ACC112 (cell line): ENCODE data around the gene SAMD11.
"Not testable (repeated sequence)": the region's sequence is repeated elsewhere in the genome, so short reads cannot be mapped to it uniquely, and the experiment has no call there.

Experiments used
- H2AFZ ChIP-seq: fragments of 200-600 bp; sonication (generic); one replicate; pipeline ENCODE4 v1.6.0; 2017; ENCODE audit warnings: antibody characterized with exemption, low read length; ENCODE audit not compliant: unreplicated experiment
- H3K27ac ChIP-seq: fragments of 200-600 bp; sonication (generic); 2 replicates; pipeline ENCODE4 v1.5.1; 2014; ENCODE audit warnings: low read depth, mild to moderate bottlenecking, antibody characterized with exemption, low read length, moderate library complexity
- H3K27me3 ChIP-seq: fragments of 200-600 bp; sonication (generic); 2 replicates; pipeline ENCODE4 v1.6.1; 2014; ENCODE audit warnings: mild to moderate bottlenecking, antibody characterized with exemption, low read length, moderate library complexity, mixed read lengths; ENCODE audit not compliant: insufficient read depth
- H3K36me3 ChIP-seq: fragments of 200-600 bp; sonication (generic); 2 replicates; pipeline ENCODE4 v1.6.1; 2016; ENCODE audit warnings: mild to moderate bottlenecking, antibody characterized with exemption, low read length, moderate library complexity, mixed read lengths; ENCODE audit not compliant: insufficient read depth
- H3K4me1 ChIP-seq: fragments of 200-600 bp; sonication (generic); one replicate; pipeline ENCODE4 v1.6.1; 2016; ENCODE audit warnings: low read length, mixed read lengths; ENCODE audit not compliant: insufficient read depth, unreplicated experiment, control insufficient read depth
- H3K4me3 ChIP-seq: fragments of 200-600 bp; sonication (generic); 2 replicates; pipeline ENCODE4 v1.5.1; 2014; ENCODE audit warnings: mild to moderate bottlenecking, low read depth, low read length
- H3K79me2 ChIP-seq: fragments of 200-600 bp; sonication (generic); one replicate; pipeline ENCODE4 v1.6.0; 2016; ENCODE audit warnings: low read length; ENCODE audit not compliant: control insufficient read depth, unreplicated experiment, insufficient read depth

SAMD11 gene, protein sequence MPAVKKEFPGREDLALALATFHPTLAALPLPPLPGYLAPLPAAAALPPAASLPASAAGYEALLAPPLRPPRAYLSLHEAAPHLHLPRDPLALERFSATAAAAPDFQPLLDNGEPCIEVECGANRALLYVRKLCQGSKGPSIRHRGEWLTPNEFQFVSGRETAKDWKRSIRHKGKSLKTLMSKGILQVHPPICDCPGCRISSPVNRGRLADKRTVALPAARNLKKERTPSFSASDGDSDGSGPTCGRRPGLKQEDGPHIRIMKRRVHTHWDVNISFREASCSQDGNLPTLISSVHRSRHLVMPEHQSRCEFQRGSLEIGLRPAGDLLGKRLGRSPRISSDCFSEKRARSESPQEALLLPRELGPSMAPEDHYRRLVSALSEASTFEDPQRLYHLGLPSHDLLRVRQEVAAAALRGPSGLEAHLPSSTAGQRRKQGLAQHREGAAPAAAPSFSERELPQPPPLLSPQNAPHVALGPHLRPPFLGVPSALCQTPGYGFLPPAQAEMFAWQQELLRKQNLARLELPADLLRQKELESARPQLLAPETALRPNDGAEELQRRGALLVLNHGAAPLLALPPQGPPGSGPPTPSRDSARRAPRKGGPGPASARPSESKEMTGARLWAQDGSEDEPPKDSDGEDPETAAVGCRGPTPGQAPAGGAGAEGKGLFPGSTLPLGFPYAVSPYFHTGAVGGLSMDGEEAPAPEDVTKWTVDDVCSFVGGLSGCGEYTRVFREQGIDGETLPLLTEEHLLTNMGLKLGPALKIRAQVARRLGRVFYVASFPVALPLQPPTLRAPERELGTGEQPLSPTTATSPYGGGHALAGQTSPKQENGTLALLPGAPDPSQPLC

DNA sequence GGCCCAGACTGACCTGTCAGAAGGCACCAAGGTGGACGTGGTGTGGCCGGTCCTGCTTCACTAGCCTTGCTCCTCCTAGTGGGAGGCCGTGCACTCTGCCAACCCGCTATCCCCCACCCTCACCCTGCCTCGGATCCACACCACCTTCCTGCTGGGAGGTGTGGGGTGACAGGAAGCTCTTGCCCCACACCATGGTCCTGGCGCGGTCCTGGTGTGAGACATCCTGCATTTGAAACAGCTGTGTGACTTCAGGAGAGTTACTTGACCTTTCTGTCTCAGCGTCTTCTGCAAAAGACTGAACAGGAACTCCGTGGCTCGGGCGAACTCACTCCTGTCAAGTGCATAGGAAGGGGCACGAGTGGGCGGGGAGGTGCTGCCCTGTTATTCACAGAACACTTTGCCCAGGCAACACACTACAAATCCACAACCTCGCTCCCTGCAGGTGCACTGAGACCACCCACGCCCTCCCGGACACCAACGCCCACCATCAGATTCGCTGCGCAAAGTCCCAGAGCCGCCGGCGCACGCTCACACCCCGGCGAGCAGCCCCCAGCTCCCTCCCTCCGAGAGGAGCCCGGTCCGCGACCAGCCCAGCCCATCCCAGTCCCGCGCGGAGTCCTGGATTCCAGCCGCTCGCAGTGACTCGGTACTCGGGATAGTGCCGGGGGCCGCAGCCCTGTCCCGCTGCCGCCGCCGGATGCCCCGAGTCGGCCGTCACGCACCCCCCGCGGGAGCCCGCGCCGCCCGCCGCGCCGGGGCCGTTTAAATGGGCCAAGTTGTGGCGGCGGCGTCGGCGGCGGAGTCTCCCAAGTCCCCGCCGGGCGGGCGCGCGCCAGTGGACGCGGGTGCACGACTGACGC lies at the start of gene SAMD11:
Gene SAMD11, plus strand, starts transcription at position 793 of the 860 bp plus-strand sequence. CDS start 509 bp downstream, outside the sequence.
- no peaks in the 10 kb centered on the region for H3K36me3 ChIP-seq
- H3K79me2 ChIP-seq, result no peaks in the 10 kb centered on the region
- H3K4me3 ChIP-seq, result peak within 1 kb of the TSS; percentile 86
- H3K27me3 ChIP-seq, result peaks cover 13% of the 10 kb centered on the region; the same call in 1 of the 2 replicates
- no peak within 1 kb of the TSS for H3K27ac ChIP-seq
- peak within 1 kb of the TSS; percentile 68 for H2AFZ ChIP-seq
- H3K4me1 ChIP-seq, result peaks cover 8% of the 10 kb centered on the region

DNA sequence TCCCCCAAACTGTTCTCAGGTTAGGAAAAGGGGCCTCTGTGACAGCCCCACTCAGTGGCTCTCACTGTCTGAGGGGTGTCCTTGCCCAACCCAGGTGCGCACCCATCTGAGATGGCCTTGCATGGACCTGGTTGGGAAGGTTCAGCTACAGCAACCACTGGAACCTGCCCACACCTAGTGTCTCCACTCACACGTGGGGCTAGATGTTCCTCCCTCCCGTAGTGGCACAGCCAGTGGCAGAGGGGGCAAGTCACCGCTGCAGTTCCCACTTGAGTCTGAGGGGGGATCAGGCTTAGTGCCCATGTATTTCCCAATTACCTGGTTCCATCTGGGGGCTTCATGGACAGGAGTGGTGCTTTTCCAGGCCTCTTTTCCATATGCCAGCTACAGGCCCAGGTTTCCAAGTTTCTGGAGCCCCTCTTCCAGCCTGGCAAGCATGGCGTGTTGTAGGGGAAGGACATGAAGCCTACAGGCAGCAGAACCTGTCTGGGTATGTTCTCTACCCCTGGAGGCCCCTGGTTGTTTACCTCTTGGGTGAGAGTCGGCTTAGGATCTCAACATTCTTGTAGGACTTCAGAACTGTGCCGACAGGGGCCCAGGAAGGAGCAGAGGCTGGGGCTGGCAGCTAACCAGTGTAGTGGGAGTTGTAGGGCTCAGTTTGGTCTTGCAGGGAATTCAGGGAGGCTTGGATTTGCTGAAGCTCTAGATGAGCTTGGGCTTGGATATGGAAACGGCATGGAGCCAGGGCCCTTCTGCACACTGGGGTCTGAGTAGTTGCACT lies 47.1 kb upstream of the SAMD11 start:
- not testable (repeated sequence) for H3K36me3 ChIP-seq, H2AFZ ChIP-seq, H3K4me1 ChIP-seq, H3K79me2 ChIP-seq, H3K4me3 ChIP-seq, H3K27ac ChIP-seq
- H3K27me3 ChIP-seq, result peaks cover 29% of the 10 kb centered on the region

DNA sequence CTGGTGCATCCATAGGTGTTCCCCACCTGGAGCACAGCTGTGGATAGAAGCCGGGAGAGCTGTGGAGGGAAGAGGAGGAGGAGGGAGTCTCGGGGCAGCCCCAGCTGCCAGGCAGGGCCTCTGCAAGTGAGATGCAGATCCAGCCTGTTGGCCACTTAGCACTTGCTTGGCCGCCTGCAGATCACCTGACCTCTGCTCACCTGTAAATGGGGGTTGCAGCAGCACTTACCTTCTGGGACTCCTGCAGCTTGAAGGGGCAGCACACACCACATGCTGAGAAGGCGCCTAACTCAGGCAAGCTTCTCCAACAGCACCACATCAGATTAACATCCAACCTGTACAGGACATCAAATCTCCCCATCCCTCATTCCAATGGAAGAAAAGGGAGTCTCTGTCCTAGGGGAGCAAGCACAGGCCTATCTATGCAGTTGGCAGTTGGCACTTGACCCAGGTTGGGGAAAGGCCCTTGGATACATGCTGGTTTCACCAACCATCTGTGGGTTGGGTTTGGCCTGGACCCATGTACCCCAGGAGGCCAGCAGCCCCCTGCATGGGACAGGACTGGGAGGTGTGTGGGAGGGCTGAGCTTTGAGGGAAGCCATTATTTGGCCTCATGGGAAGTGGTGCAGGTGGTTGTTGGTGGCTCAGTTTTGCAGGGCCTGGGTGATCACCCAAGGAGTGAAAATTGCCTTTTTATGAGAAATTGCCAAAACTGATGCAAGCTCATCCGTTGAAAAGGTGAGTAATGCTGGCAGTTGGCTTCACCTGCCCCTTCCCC lies 46.3 kb upstream of the SAMD11 start:
- H3K4me1 ChIP-seq, H3K27ac ChIP-seq, H3K4me3 ChIP-seq, H3K79me2 ChIP-seq, H3K36me3 ChIP-seq, H2AFZ ChIP-seq: not testable (repeated sequence)
- peaks cover 30% of the 10 kb centered on the region for H3K27me3 ChIP-seq

DNA sequence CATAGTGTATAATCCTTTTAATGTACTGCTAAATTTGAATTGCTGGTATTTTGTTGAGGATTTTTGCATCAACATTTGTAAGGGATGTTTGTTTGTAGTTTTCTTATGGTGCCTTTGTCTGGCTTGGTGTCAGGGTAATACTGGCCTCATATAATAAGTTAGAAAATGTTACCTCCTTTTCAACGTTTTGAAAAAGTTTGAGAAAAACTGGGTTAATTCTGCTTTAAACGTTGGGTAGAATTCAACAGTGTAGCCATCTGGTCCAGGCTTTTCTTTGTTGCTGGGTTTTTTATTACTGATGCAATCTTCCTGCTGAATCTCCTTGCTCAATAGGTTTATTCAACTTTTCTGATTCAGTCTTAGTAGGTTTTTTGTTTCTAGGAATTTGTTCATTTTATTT lies 43.2 kb upstream of the SAMD11 start:
- not testable (repeated sequence) for H3K79me2 ChIP-seq, H3K27ac ChIP-seq, H3K4me3 ChIP-seq, H3K36me3 ChIP-seq, H3K4me1 ChIP-seq, H2AFZ ChIP-seq
- H3K27me3 ChIP-seq, result peaks cover 47% of the 10 kb centered on the region

DNA sequence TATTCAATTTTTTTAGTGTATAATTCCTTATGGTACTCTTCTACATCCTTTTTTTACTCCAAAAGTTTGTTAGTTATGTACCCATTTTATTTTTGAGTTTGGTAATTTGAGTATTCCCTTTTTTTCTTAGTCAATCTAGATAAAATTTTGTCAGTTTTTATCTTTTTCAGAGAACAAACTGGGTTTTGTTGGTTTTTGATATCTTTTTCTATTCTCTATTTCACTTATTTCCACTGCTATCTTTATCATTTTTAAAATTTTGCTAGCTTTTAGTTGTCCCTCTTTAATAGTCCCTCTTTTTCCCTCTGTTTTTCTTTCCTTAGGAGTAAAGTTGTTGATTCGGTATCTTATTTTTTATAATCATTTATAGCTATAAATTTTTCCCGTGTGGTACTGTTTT lies 42.8 kb upstream of the SAMD11 start:
- H3K27me3 ChIP-seq, result peaks cover 50% of the 10 kb centered on the region
- H2AFZ ChIP-seq, result not testable (repeated sequence)

DNA sequence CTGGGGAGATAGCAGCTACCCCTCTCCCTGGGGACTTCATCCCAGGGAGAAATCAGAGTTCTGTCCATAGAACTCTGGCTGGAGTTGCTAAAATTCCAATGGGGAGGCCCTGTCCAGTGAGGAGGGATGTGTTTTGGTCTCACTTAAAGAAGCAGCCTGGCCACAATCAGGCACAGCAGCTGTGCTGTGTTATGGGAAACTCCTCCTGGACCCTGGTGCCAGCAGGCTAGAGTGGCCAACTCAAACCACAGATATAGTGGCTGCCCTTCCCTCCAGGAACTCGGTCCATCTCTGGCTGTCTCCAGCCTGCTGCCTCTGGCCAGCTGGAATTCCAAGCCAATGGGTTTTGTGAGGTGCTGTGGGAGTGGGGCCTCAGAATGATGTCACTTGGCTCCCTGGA lies 37.4 kb upstream of the SAMD11 start:
- H3K27me3 ChIP-seq, result peaks cover 60% of the 10 kb centered on the region
- no peak overlapping the region for H3K4me3 ChIP-seq
- no peaks in the 10 kb centered on the region for H3K79me2 ChIP-seq

More for the DNA sequence above, 42.8 kb upstream of the SAMD11 start:
- not testable (repeated sequence) for H3K36me3 ChIP-seq, H3K4me1 ChIP-seq, H3K79me2 ChIP-seq, H3K4me3 ChIP-seq, H3K27ac ChIP-seq

DNA sequence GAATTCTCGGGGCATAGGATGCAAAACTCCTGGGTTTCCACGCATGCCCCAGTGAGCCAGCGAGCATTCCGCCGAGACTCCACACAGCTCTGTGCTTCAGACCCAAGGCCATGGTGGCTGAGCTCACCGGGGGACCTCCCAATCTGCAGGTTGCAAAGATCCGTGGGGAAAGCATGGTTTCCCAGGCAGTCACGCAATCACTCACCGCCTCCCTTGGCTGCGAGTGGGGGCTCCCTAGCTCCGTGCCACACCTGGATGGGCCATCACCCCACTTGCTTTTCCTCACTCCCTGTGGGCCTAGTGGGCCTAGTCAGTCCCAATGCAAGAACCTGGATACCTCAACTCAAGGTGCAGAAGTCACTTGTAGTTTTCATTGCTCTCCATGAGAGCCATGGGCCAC lies 37.0 kb upstream of the SAMD11 start:
- Histone ChIP-seq H3K4me1 (no peaks in the 10 kb centered on the region), H2AFZ (no peak overlapping the region), H3K27me3 (peaks cover 57% of the 10 kb centered on the region), H3K79me2 (no peaks in the 10 kb centered on the region), H3K4me3 (no peak overlapping the region), H3K36me3 (no peaks in the 10 kb centered on the region), H3K27ac (no peak overlapping the region)

More for the DNA sequence above, 37.4 kb upstream of the SAMD11 start:
- no peak overlapping the region for H2AFZ ChIP-seq
- no peaks in the 10 kb centered on the region for H3K4me1 ChIP-seq
- no peak overlapping the region for H3K27ac ChIP-seq
- no peaks in the 10 kb centered on the region for H3K36me3 ChIP-seq

DNA sequence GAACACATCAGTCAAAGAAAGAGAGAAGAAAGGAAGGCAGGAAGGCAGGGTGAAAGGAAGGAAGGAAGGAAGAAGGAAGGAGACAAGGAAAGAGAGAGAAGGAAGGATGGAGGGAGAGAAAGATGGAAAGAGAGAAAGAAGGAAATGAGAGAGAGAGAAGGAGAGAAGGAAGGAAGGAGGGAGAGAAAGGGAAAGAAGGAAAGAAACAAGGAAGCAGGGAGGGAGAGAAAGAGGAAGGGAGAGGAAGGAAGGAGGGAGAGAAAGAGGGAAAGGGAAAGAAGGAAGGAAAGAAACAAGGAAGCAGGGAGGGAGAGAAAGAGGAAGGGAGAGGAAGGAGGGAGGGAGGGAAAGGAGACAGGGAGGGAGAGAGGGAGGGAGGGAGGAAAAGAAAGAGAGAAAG lies 35.4 kb upstream of the SAMD11 start:
- Histone ChIP-seq H3K4me3 (no peak overlapping the region), H2AFZ (no peak overlapping the region), H3K27ac (no peak overlapping the region), H3K36me3 (no peaks in the 10 kb centered on the region), H3K27me3 (peaks cover 51% of the 10 kb centered on the region), H3K79me2 (no peaks in the 10 kb centered on the region), H3K4me1 (no peaks in the 10 kb centered on the region)

DNA sequence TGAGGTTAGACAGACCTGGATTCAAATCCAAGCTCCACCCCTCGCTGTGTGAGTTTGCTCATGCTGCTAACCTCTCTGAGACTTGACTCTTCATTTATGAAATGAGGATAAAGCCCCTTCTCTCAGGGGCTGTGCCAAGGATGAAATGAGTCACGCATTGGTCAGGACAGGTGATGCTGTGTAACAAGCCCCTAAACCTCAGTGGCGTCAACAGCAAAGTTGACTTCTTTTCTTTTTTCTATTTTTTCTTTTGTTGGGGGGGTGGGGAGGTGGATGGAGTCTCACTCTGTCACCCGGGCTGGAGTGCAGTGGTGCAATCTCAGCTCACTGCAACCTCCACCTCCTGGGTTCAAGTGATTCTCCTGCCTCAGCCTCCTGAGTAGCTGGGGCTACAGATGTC lies 33.9 kb upstream of the SAMD11 start:
- H3K4me3 ChIP-seq, H3K27ac ChIP-seq, H2AFZ ChIP-seq, H3K79me2 ChIP-seq, H3K36me3 ChIP-seq, H3K4me1 ChIP-seq: not testable (repeated sequence)
- peaks cover 43% of the 10 kb centered on the region for H3K27me3 ChIP-seq
